Measurements from ENCODE around the gene CEP112. TPM values are rescaled to one million over a fixed set of nuclear protein-coding genes. Genes with fewer than 3 reads are reported as not detected.
"Not testable (repeated sequence)": the region's sequence is repeated elsewhere in the genome, so short reads cannot be mapped to it uniquely, and the experiment has no call there.

Gene CEP112
- total RNA-seq, 4 donors from 2014 or later: 15.8 to 50.3 (median 20.2) TPM

- no peak for ATAC-seq (ENCODE audit: low FRiP score)
- no peak for TF ChIP-seq CTCF (IDR thresholded peaks at IDR 0.05)
Measured at GRCh38 chr17:65739034-65739433, 452.9 kb downstream of the CEP112 start.

GRCh38 chr17:65737451-65737850 lies 454.5 kb downstream of the CEP112 start:
- TF ChIP-seq CTCF (IDR thresholded peaks at IDR 0.05): no peak
- no peak for ATAC-seq (ENCODE audit: low FRiP score)

More at GRCh38 chr17:65739034-65739433, 452.9 kb downstream of the CEP112 start:
- no peak for DNase-seq (ENCODE audit: low spot score)

GRCh38 chr17:65733314-65733713 lies 458.6 kb downstream of the CEP112 start:
- no peak for DNase-seq (ENCODE audit: low spot score)
- ATAC-seq (ENCODE audit: low FRiP score): no peak
- TF ChIP-seq CTCF (IDR thresholded peaks at IDR 0.05): no peak

More at GRCh38 chr17:65737451-65737850, 454.5 kb downstream of the CEP112 start:
- DNase-seq (ENCODE audit: low spot score): no peak

- not testable (repeated sequence) for DNase-seq (ENCODE audit: low spot score); ATAC-seq (ENCODE audit: low FRiP score)
Measured at GRCh38 chr17:65732667-65733066, 459.3 kb downstream of the CEP112 start.

GRCh38 chr17:65730711-65731169 lies 461.2 kb downstream of the CEP112 start:
- ATAC-seq (ENCODE audit: low FRiP score) (peak; percentile 78), DNase-seq (ENCODE audit: low spot score) (no peak)
- TF ChIP-seq CTCF (IDR thresholded peaks at IDR 0.05): no peak

- no peak for TF ChIP-seq CTCF (IDR thresholded peaks at IDR 0.05)
- ATAC-seq (ENCODE audit: low FRiP score) (no peak), DNase-seq (ENCODE audit: low spot score) (no peak)
Measured at GRCh38 chr17:65729207-65729606, 462.7 kb downstream of the CEP112 start.

GRCh38 chr17:65727832-65728231 lies 464.1 kb downstream of the CEP112 start:
- DNase-seq (ENCODE audit: low spot score): no peak
- no peak for TF ChIP-seq CTCF (IDR thresholded peaks at IDR 0.05)
- no peak for ATAC-seq (ENCODE audit: low FRiP score)

GRCh38 chr17:65727246-65727645 lies 464.7 kb downstream of the CEP112 start:
- no peak for ATAC-seq (ENCODE audit: low FRiP score)
- TF ChIP-seq CTCF (IDR thresholded peaks at IDR 0.05): no peak
- DNase-seq (ENCODE audit: low spot score): no peak
